Retinal pigment epithelial cell (primary cell): ENCODE data around the gene SKI.

Source experiments
- DNase-seq: peaks from one replicate; pipeline ENCODE4 v3.0.0-alpha.2; 2010; ENCODE audit warnings: low read depth
- H3K4me3 ChIP-seq: 2 replicates; pipeline ENCODE4 v1.5.1; 2011; ENCODE audit warnings: mild to moderate bottlenecking, low read length, control low read depth, moderate library complexity
- TF ChIP-seq, protein P1 (sequence below): conservative IDR thresholded peaks from 2 replicates; pipeline ENCODE4 v1.5.1; 2011; ENCODE audit warnings: low read depth, low read length, control low read depth, inconsistent platforms

The SKI gene

DNA sequence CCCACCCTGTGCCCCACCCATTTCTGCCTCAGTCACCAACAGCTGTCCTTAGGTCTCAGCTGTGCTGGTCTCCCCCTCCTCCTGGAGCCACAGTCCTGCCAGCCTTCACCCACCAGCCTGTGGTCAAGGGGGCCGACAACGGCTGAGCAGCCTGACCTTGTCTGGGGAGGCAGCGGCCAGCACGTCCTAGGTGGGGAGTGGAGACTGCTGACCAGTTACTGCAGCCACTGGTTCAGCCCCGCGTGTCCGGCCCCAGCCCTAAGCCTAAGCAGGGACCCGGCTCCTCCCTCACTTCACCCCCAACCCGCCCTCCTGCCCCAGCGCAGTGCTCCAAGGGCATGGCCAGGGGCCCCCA lies 84.0 kb downstream of the SKI start:
- TF ChIP-seq, protein P1, sequence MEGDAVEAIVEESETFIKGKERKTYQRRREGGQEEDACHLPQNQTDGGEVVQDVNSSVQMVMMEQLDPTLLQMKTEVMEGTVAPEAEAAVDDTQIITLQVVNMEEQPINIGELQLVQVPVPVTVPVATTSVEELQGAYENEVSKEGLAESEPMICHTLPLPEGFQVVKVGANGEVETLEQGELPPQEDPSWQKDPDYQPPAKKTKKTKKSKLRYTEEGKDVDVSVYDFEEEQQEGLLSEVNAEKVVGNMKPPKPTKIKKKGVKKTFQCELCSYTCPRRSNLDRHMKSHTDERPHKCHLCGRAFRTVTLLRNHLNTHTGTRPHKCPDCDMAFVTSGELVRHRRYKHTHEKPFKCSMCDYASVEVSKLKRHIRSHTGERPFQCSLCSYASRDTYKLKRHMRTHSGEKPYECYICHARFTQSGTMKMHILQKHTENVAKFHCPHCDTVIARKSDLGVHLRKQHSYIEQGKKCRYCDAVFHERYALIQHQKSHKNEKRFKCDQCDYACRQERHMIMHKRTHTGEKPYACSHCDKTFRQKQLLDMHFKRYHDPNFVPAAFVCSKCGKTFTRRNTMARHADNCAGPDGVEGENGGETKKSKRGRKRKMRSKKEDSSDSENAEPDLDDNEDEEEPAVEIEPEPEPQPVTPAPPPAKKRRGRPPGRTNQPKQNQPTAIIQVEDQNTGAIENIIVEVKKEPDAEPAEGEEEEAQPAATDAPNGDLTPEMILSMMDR, result no peak
- DNase-seq, result no peak
- no peak overlapping the region for H3K4me3 ChIP-seq

DNA sequence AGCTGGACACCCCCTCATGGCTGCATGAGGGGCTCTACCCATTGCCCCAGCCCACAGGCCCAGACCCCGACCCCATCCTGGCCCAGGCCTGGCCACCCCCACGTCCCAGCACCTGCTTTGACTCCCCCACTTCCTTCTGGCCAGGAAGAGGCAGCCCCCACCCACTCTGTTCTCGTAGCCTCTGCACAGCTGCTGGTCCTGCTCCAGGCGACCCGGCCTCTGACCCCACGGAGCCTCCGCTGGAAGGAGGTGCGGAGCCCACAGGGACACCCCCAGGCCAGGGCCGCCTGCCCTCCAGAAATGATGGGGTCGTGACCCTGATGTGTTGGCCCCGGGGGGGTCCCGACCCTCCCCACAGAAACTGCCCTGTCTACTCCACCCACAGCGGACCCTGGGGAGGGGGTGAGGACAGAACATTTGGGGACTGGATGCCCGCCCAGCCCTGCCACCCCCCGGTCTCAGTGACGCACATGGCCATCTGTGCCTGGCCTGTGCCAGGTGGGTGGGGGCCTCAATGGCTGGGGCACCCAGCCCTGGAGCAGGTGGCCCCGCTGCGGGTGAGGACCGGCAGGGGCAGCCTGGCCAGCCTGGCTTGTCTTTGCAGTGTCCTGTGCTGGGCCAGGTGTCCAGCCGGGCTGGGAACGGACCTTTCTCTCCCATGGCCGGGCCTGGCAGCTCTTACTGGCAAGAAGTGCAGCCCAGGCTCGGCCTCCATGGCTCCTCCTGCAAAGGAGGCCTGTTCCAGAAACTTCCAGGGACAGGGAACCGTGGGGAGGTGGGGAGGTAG lies 84.6 kb downstream of the SKI start:
- DNase-seq, result no peak
- TF ChIP-seq, protein P1, result no peak
- no peak overlapping the region for H3K4me3 ChIP-seq

DNA sequence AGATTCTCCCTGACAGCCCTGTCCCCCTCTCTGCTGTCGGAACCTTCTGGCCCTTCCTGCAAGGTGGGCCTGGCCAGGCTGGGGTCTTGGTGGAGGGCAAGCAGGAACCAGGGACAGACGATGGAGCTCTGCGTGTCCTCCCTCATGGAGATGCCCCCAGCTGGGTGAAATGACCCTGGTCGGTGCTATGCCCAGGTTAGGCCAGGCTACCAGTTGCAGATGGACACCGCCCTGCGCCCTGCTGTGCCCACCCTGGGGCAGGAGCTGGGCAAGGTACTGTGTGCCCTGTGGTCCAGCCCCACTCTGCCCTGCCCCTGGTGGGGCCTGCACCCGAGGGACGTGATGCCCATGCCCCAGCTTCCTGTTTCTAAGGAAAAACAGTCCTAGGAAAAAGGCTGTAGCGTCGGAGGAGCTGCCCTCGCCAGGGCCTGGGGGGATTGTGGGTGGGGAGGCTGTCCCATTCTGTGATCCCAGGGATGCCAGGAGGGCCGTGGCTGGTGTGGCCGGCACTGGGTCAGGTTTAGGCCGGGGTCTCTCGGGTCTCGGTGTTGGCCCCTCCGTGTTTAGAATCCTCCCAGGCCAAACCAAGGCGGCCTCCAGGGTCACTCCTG lies 85.6 kb downstream of the SKI start:
- TF ChIP-seq, protein P1, result no peak
- DNase-seq, result no peak
- no peak overlapping the region for H3K4me3 ChIP-seq

DNA sequence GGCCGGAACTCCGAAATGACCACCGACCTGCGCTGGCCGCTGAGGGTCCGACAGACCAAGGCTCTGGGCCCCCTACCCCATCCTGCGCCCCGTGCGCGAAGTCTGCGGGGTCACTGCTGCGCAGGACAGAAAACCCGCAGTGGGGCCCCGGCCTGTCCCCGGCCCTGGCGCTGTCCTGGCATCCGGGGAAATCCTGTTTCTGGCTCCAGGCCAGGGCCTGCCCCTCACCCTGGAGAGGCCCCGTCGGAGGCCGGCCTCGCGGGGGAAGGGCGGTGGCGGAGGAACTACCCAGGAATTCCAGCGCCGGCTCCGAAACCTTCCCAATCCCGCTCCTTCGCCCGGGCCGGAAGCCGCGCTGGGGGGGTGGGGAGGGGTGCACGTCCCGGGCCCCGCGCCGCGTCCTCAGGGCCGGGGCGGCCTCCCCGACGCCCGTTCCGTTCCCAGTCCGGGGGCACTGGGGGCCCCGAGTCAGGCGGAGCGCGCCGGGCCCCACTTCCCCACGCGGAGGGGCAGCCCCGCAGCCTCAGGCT lies 86.2 kb downstream of the SKI start:
- TF ChIP-seq, protein P1, result no peak
- peak overlapping the region; percentile 17 for H3K4me3 ChIP-seq
- no peak for DNase-seq

DNA sequence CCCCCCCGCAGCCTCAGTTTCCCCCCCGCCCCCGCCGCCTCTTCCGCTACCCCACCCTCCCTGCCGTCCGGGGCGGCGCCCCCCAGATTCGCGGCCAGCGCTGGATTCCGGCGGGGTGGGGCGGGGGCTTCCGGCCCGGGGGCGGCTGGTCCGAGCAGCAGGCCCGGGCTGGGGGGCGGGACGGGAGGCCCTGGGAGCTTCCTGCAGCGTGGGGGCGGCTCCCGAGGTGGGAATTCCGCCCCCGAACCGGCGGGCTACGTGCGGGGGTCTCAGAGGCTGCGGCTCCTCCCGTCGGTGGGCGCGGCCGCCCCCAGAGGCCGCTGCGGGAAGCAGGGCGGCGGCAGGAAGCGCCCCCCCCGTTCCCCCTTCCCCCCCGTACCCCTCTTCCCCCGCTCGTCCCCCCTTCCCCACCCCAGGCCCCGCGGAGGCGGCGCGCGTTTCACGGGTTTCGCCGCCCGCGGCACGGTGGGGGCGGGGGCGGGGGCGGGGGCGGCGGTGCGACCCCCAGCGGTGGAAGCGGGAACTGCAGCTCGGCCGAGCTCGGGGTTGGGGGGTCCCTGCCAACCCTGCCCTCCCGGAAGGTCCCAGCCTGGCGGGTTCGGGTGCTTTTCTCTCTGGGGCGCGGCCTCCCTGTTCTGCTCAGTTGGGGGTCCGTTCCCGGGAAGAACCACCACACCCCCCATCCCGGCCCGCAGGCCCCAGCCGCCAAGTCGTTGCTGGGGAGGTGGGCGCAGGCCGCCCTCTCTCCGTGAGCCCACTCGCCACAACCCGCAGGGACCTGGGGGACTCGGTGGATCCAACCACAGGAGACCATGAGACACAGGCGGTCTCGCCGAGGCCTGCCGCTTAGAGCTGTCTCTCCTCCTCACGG lies 86.9 kb downstream of the SKI start:
- DNase-seq, result no peak
- peak overlapping the region; percentile 23 for H3K4me3 ChIP-seq
- TF ChIP-seq, protein P1, result peak; percentile 61

DNA sequence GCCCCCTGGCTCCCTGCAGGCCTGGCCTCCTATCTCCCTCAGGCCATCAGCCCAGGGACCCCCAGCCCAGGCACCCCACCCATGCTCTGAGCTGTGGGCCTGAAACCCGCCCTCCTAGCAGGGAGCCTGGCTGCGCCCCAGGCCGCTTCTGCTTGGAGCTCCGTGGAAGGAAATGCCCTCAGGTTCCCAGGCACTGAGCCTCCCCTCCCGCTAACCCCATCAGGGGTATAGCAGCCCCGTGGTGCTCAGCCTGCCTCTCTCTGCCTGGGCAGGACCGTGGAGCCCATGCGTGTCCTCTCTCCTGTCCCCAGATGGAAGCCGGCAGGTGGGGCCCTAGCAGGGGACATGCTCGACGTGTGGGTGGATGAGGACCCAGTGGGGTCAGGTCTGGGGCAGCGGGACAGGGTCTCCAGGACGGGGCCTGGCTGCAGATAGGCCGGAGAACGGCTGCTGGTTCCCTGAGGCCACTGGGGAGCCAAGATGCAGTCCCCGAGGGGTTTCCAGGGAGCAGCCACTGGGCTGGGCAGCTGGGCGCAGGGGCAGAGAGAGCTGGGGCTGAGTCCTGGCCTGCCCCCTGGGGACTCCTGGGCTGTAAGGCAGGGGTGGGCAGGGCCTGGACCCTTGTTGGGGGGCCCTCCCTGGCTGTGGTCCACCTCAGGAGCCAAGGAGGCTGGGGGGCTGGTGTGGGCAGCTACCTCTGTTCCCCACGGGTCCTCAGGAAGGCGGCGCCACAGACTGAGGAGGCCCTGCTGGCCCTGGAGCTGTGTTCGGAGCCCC lies 87.7 kb downstream of the SKI start:
- DNase-seq, result no peak
- no peak overlapping the region for H3K4me3 ChIP-seq
- TF ChIP-seq, protein P1, result peak; percentile 16
